Caco-2 (cell line): ENCODE measurements around the gene KRTAP12-1. TPM values are rescaled to one million over a fixed set of nuclear protein-coding genes. Genes with fewer than 3 reads are reported as not detected.

Experiments
- BruUV-seq: library from RNA; stranded (reverse); fragments of 400-500 nt; replicated peaks from 2 replicates; lab custom pipeline; 2021; lab: Mats Ljungman, UMichigan
- CTCF ChIA-PET: fragments of 300-600 bp; sonication (Branson Sonifier 250); formaldehyde crosslinking; loops from one replicate; lab custom pipeline; 2022; ENCODE audit warnings: antibody characterized with exemption; lab: Charles Lee
- POLR2A ChIA-PET: fragments of 300-600 bp; sonication (Branson Sonifier 250); formaldehyde crosslinking; loops from one replicate; lab custom pipeline; 2022; ENCODE audit warnings: antibody characterized with exemption; lab: Charles Lee
- DNase-seq, 2 experiments: peaks; one replicate each; pipeline versions ENCODE4 v3.0.0 to v3.0.0-alpha.2; 2020 to 2022
- H3K27me3 ChIP-seq: replicated peaks from 2 replicates; pipeline ENCODE4 v1.6.0; 2011; ENCODE audit warnings: low read length; ENCODE audit not compliant: control insufficient read depth, insufficient read depth
- H3K36me3 ChIP-seq: 2 replicates; pipeline ENCODE4 v1.5.1; 2011; ENCODE audit warnings: low read length; ENCODE audit not compliant: control insufficient read depth, insufficient read depth
- H3K4me1 ChIP-seq: fragments of 250-450 bp; sonication (Bioruptor Pico); 2 replicates; pipeline ENCODE4 v1.5.1; 2020; ENCODE audit warnings: mild to moderate bottlenecking
- H3K4me3 ChIP-seq: 2 replicates; pipeline ENCODE4 v1.5.1; 2011; ENCODE audit warnings: low read depth, mild to moderate bottlenecking, control low read depth, low read length
- H3K9me3 ChIP-seq: fragments of 250-450 bp; sonication (Bioruptor Pico); 2 replicates; pipeline ENCODE4 v1.5.1; 2020; ENCODE audit warnings: mild to moderate bottlenecking, moderate library complexity
- H3K27ac Mint-ChIP-seq: one replicate; pipeline ENCODE4 v1.8.0; 2022; ENCODE audit warnings: mixed read lengths; ENCODE audit not compliant: unreplicated experiment
- H3K27me3 Mint-ChIP-seq: one replicate; pipeline ENCODE4 v1.8.0; 2022; ENCODE audit warnings: mixed read lengths; ENCODE audit not compliant: insufficient read depth, unreplicated experiment
- H3K36me3 Mint-ChIP-seq: one replicate; pipeline ENCODE4 v1.8.0; 2022; ENCODE audit warnings: mild to moderate bottlenecking, mixed read lengths; ENCODE audit not compliant: insufficient read depth, unreplicated experiment
- H3K4me1 Mint-ChIP-seq: one replicate; pipeline ENCODE4 v1.8.0; 2022; ENCODE audit warnings: low read depth, mixed read lengths; ENCODE audit not compliant: unreplicated experiment
- H3K4me3 Mint-ChIP-seq: one replicate; pipeline ENCODE4 v1.8.0; 2022; ENCODE audit warnings: mild to moderate bottlenecking, moderate library complexity, mixed read lengths; ENCODE audit not compliant: unreplicated experiment
- H3K9me3 Mint-ChIP-seq: one replicate; pipeline ENCODE4 v1.8.0; 2022; ENCODE audit warnings: mixed read lengths; ENCODE audit not compliant: unreplicated experiment
- intact Hi-C: fragments of 100-400 bp; cut with micrococcal nuclease; formaldehyde crosslinking; loops from one replicate; pipeline ENCODE4 v1.10.0; 2022; ENCODE audit not compliant: unreplicated experiment
- total RNA-seq: library from RNA; stranded (reverse); gene quantifications from 2 replicates; pipeline ENCODE4 v1.2.3, GENCODE V29; 2022
- TF ChIP-seq, protein P1 (sequence below), 2 experiments: fragments of 200-600 bp in 1 of 2; IDR thresholded peaks; 1 replicate in 1 of 2; 2 replicates in 1 of 2; pipeline versions ENCODE4 v1.5.1 to v1.8.0; 2011 to 2022; ENCODE audit warnings: antibody characterized with exemption in 1 of 2, control low read depth in 1 of 2, inconsistent platforms in 1 of 2, low read depth in 1 of 2, low read length in 1 of 2, mild to moderate bottlenecking in 1 of 2, moderate library complexity in 1 of 2; ENCODE audit not compliant: insufficient read depth in 1 of 2, severe bottlenecking in 1 of 2, unreplicated experiment in 1 of 2

Gene KRTAP12-1
- total RNA-seq, 1 experiment from 2014 or later = not detected

DNA sequence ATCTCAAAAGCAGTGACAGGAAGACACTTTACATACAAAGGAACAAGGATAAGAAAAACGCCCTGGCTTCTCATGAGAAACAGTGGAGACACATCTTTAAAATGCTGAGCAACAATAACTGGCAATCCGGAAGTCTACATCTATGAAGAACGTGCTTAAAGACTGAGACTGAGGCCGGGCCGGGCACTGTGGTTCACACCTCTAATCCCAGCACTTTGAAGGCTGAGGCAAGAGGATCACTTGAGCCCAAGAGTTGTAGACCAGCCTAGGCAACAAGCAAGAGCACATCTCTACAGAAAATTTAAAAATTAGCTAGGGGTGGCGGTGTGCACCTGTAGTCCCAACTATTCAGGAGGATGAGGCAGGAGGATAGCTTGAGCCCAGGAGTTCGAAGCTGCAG, 2.1 kb upstream of the KRTAP12-1 start:
- H3K27me3 ChIP-seq = no peaks in the 10 kb centered on the region
- POLR2A ChIA-PET = no interaction called here
- no peaks in the 10 kb centered on the region for H3K9me3 Mint-ChIP-seq
- H3K4me3 Mint-ChIP-seq = no peak overlapping the region
- no TSS peak for BruUV-seq
- TF ChIP-seq, protein P1, sequence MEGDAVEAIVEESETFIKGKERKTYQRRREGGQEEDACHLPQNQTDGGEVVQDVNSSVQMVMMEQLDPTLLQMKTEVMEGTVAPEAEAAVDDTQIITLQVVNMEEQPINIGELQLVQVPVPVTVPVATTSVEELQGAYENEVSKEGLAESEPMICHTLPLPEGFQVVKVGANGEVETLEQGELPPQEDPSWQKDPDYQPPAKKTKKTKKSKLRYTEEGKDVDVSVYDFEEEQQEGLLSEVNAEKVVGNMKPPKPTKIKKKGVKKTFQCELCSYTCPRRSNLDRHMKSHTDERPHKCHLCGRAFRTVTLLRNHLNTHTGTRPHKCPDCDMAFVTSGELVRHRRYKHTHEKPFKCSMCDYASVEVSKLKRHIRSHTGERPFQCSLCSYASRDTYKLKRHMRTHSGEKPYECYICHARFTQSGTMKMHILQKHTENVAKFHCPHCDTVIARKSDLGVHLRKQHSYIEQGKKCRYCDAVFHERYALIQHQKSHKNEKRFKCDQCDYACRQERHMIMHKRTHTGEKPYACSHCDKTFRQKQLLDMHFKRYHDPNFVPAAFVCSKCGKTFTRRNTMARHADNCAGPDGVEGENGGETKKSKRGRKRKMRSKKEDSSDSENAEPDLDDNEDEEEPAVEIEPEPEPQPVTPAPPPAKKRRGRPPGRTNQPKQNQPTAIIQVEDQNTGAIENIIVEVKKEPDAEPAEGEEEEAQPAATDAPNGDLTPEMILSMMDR (IDR thresholded peaks at IDR 0.05; ENCODE audit: insufficient read depth in 1 of 2, low read depth in 1 of 2, low read length in 1 of 2, severe bottlenecking in 1 of 2, unreplicated experiment in 1 of 2) = no peak
- peaks cover 30% of the 10 kb centered on the region for H3K27me3 Mint-ChIP-seq
- CTCF ChIA-PET = no interaction called here
- DNase-seq = no peak
- H3K4me1 ChIP-seq = no peaks in the 10 kb centered on the region
- intact Hi-C loops = no loop called here
- no peaks in the 10 kb centered on the region for H3K4me1 Mint-ChIP-seq
- H3K36me3 ChIP-seq = no peaks in the 10 kb centered on the region
- H3K36me3 Mint-ChIP-seq = no peaks in the 10 kb centered on the region
- H3K27ac Mint-ChIP-seq = no peak overlapping the region
- H3K9me3 ChIP-seq = no peaks in the 10 kb centered on the region
- H3K4me3 ChIP-seq = no peak overlapping the region

- Mint-ChIP-seq H3K36me3 (no peaks in the 10 kb centered on the region), H3K27ac (no peak overlapping the region), H3K9me3 (no peaks in the 10 kb centered on the region), H3K27me3 (peaks cover 26% of the 10 kb centered on the region), H3K4me1 (no peaks in the 10 kb centered on the region), H3K4me3 (no peak overlapping the region)
- Histone ChIP-seq H3K4me1 (no peaks in the 10 kb centered on the region), H3K27me3 (no peaks in the 10 kb centered on the region), H3K36me3 (no peaks in the 10 kb centered on the region), H3K9me3 (no peaks in the 10 kb centered on the region), H3K4me3 (no peak overlapping the region)
- intact Hi-C loops = no loop called here
- ChIA-PET POLR2A (no interaction called here), CTCF (no interaction called here)
- no TSS peak for BruUV-seq
- TF ChIP-seq, protein P1 (IDR thresholded peaks at IDR 0.05; ENCODE audit: insufficient read depth in 1 of 2, low read depth in 1 of 2, low read length in 1 of 2, severe bottlenecking in 1 of 2, unreplicated experiment in 1 of 2) = no peak
- no peak for DNase-seq
Observed at GRCh38 chr21:44682580-44683151, 703 bp upstream of the KRTAP12-1 start.

- H3K36me3 Mint-ChIP-seq = no peaks in the 10 kb centered on the region
- H3K4me1 Mint-ChIP-seq = no peaks in the 10 kb centered on the region
- ChIA-PET POLR2A (interaction anchor here (0.6 kb wide), 1 partner anchor 50 kb away, joined by 3 read pairs; no protein-coding TSS in a partner anchor), CTCF (no interaction called here)
- peaks cover 33% of the 10 kb centered on the region for H3K27me3 Mint-ChIP-seq
- DNase-seq = no peak
- no peak overlapping the region for H3K27ac Mint-ChIP-seq
- no TSS peak for BruUV-seq
- TF ChIP-seq, protein P1 (IDR thresholded peaks at IDR 0.05; ENCODE audit: insufficient read depth in 1 of 2, low read depth in 1 of 2, low read length in 1 of 2, severe bottlenecking in 1 of 2, unreplicated experiment in 1 of 2) = no peak
- H3K36me3 ChIP-seq = no peaks in the 10 kb centered on the region
- H3K4me3 ChIP-seq = no peak overlapping the region
- no peaks in the 10 kb centered on the region for H3K9me3 ChIP-seq
- no peaks in the 10 kb centered on the region for H3K27me3 ChIP-seq
- no peaks in the 10 kb centered on the region for H3K9me3 Mint-ChIP-seq
- H3K4me3 Mint-ChIP-seq = no peak overlapping the region
- H3K4me1 ChIP-seq = no peaks in the 10 kb centered on the region
- intact Hi-C loops = no loop called here
Observed at GRCh38 chr21:44681152-44681551, 811 bp downstream of the KRTAP12-1 start.
